Measurements from ENCODE around the gene TSPAN15. TPM values are rescaled to one million over a fixed set of nuclear protein-coding genes. Genes with fewer than 3 reads are reported as not detected.

The TSPAN15 gene
- total RNA-seq, 1 experiment from 2014 or later = 7.7 TPM

GRCh38 chr10:69489506-69490090 is 38.3 kb downstream of the TSPAN15 start:
- H2BK12ac ChIP-seq (ENCODE audit: insufficient read length, low read depth, low read length) = no peak overlapping the region
- H2AK5ac ChIP-seq (ENCODE audit: insufficient read length, low read length) = no peak overlapping the region
- no peak overlapping the region for H3K4ac ChIP-seq (ENCODE audit: low read depth, low read length)
- no peak overlapping the region for H3K14ac ChIP-seq (ENCODE audit: insufficient read depth, low read length)
- no peak for DNase-seq
- Mint-ChIP-seq H3K27ac (no peak overlapping the region), H3K9me3 (peaks cover 14 to 20% of the 10 kb centered on the region in 2 experiments), H3K36me3 (ENCODE audit: insufficient read depth in 1 of 3, low read depth in 3 of 3) (peaks cover 13 to 18% (median 17%) of the 10 kb centered on the region in 3 experiments), H3K4me1 (peaks cover under 1 to 11% of the 10 kb centered on the region in 2 experiments), H3K4me3 (no peak overlapping the region), H3K27me3 (ENCODE audit: low read depth) (peaks cover 2% of the 10 kb centered on the region)
- H3K4me2 ChIP-seq (ENCODE audit: insufficient read depth, insufficient read length, low read length) = no peak overlapping the region
- no peak overlapping the region for H3T11ph ChIP-seq (ENCODE audit: low read length)
- H2BK5ac ChIP-seq (ENCODE audit: insufficient read length, low read length) = no peak overlapping the region
- no peak overlapping the region for H4K8ac ChIP-seq (replicated peaks; ENCODE audit: insufficient read length, low read depth, low read length)
- no peak overlapping the region for H3K56ac ChIP-seq (ENCODE audit: insufficient read length, low read depth, low read length)
- H3K27me3 ChIP-seq (ENCODE audit: insufficient read depth, low read length) = no peaks in the 10 kb centered on the region
- no peak overlapping the region for H4K5ac ChIP-seq (ENCODE audit: insufficient read length, low read depth, low read length)
- no peaks in the 10 kb centered on the region for H3K23me2 ChIP-seq (ENCODE audit: insufficient read length, low read depth, low read length, poor library complexity, severe bottlenecking)
- no peaks in the 10 kb centered on the region for H3K79me2 ChIP-seq (ENCODE audit: insufficient read depth, low read length)
- H3K4me1 ChIP-seq (ENCODE audit: insufficient read depth, low read length) = no peaks in the 10 kb centered on the region
- H3K79me1 ChIP-seq (ENCODE audit: insufficient read depth, low read depth, low read length, poor library complexity, severe bottlenecking) = no peaks in the 10 kb centered on the region
- no CpG with 5 or more reads among the region's 9 CpGs for WGBS (ENCODE audit: extremely low coverage, insufficient read length, low lambda C conversion rate)
- H3K18ac ChIP-seq (ENCODE audit: insufficient read length, low read depth, low read length) = no peak overlapping the region
- peaks cover 4% of the 10 kb centered on the region for H3K9me3 ChIP-seq (ENCODE audit: control insufficient read depth, low read depth, low read length)
- no peaks in the 10 kb centered on the region for H4K20me1 ChIP-seq (ENCODE audit: control insufficient read depth, insufficient read depth, insufficient read length)
- H3K9ac ChIP-seq (ENCODE audit: extremely low read depth, insufficient read length, low read length) = no peak overlapping the region
- H4K91ac ChIP-seq (ENCODE audit: insufficient read length, low read depth, low read length) = no peak overlapping the region
- no peak overlapping the region for H3K23ac ChIP-seq (ENCODE audit: insufficient read length, low read depth, low read length)
- no peak for TF ChIP-seq CTCF (conservative IDR thresholded peaks at IDR 0.05)
- no peak overlapping the region for H2BK15ac ChIP-seq (ENCODE audit: low read depth, low read length)
- no peak overlapping the region for H2BK20ac ChIP-seq (ENCODE audit: low read depth, low read length, poor library complexity, severe bottlenecking)
- no peak overlapping the region for H2AFZ ChIP-seq (ENCODE audit: low read length)
- H2BK120ac ChIP-seq (ENCODE audit: low read depth, low read length, poor library complexity, severe bottlenecking) = no peak overlapping the region
- H3K27ac ChIP-seq (ENCODE audit: insufficient read length, low read depth, low read length) = no peak overlapping the region

Data from H9 (cell line).